Amniotic stem cell (primary cell): ENCODE results near the gene ALDH1L1.
"Not testable (repeated sequence)": the region's sequence is repeated elsewhere in the genome, so short reads cannot be mapped to it uniquely, and the experiment has no call there.

Experiments
- DNase-seq: peaks from one replicate; lab custom pipeline; 2025; lab: John Stamatoyannopoulos, UW

Gene ALDH1L1

DNA sequence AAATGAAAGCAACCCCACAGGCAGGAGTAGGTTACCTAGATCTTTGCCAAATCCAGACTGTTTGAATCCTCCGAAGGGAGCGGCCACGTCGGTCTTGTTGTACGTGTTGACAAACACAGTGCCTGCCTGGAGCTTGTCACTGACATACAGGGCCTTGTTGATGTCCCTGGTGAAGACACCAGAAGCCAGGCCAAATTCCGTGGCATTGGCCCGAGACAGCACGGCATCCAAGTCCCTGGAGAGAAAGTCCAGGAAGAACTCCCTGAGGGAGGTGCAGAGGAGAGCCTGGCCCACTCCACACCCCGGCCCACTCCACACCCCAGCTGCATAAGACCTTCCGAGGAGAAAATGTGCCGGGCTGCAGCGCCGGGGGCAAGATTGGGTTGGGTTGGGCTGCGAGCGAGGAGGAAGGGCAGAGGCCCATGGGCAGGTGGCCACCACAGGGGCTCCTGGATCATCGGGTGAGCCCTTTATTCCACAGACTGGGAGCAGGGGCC, 74.6 kb downstream of the ALDH1L1 start:
- no peak for DNase-seq

- no peak for DNase-seq
These were observed 75.4 kb downstream of the ALDH1L1 start for GRCh38 chr3:126104742-126105605.

DNA sequence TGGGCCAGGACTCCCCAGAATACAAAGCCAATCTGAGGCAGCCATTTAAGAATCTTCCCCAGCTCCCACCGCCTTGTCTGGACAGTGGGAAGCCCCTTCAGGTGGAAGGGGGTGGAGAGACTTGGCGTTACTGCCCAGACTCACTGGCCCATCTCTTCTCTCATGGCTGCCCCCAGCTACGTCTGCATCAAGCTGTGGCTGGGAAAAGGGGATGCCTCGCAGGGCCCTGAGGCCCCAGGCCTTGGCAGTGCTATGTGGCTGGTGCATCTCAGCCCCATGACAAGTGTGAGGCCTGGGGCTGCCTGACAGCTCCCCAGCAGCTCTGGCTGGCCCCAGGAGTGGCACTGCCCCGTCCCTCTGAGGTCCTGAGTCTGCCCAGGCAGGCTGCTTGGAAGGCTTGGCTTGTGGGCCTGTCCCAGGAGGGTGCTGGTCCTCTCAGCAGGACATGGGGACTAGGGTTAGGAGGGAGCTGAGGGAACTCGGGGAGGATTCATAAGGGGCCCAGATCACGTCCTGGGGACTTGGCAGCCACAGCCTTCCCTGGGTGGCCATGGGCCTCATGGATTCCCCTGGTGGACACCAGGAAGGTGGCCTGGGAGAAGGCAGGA, 76.3 kb downstream of the ALDH1L1 start:
- no peak for DNase-seq

DNA sequence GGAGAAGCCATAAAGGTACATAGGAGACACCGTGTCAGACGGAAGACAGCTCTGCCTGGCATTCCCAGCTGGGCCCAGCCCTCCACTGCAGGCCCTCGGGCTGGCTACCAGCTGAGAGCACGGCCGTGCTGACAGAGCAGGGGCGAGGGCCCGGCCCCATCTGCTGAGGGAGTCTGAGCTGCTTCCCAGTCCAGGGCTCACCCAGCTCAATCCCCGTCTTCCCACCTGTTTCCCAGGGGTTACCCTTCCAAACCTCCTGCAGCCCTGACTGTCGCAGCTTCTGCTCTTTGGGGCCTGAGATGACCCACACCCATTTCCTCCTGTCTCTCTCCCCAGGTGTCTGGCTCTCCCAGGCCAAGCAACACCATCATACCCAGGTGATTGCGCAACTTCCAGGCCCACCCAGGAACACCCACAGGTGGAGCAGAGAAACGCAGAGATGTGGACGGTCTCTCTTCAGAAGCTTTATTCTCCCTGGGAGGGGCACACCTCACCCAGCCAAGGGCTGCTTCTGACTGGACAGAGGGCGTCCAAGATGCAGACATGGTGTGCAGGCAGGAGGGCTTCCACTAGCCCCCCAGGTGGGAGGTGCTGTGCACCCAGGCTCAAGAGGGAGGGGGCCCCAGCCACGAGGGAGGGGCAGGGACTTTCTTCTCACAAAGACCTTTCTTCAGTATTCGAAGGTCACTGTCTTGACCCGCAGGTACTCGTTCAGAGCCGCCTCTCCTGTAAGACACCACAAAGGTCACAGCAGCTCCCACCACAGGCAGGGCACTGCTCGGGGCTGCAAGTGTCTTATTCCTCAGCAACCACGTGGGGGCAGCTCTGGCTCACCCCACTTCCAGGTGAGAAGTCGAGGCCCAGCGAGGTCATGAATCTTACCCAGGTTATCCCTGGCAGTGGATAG, 77.0 kb downstream of the ALDH1L1 start:
- DNase-seq, result no peak

DNA sequence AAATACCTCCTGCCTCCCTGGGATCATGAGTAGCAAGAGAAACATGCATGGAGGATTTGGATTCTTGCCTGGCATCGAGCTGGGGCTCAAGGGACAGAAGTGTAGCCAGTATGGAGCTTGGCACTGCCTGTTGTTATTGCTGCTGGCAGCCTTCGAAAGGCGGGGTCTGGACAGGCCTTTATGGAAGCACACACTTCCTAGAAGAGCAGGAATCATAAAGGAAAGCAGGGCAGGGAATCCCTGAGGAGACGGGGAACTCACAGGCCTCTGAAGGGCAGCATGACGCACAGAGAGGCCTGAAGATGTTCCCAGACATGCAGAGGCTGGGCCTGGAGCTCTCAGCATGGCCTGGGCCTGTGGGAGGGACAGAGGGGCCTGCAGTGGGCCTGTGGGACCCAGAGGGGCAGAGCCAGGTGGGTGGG, 77.8 kb downstream of the ALDH1L1 start:
- no peak for DNase-seq

GRCh38 chr3:126102011-126102410, 78.4 kb downstream of the ALDH1L1 start:
- DNase-seq, result no peak

- no peak for DNase-seq
These were observed 78.8 kb downstream of the ALDH1L1 start for GRCh38 chr3:126101521-126101982.

DNA sequence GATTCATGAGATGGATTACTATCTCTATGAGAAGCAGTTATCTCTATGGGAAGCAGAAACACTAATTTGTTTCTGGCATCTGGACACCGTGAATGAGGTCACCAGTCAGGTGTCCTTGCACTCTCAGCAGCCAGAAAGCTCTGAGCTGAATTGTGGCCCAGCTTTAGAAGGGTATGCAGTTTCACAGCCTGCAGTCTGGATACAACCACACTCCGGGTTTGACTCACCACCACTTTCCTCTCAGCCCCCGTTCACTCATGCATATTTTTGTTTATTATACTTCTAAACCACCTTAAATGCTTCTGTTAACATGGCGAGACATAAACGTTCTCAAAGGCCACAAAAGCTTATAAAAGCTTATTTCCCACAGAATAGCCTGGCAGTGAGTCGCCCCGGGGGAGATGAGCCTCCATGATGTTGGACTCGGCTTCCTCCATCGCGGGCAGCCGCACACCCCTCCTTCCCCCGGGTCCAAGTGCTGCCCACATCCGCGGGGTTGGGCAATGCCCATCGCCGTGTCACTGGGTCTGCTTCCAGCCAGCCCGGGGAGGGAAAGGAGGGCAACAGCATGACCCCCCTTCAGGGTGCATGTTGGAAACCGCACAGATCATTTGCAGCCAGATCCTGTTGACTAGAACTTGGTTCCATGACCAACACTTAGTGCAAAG, 79.6 kb downstream of the ALDH1L1 start:
- DNase-seq, result no peak

DNA sequence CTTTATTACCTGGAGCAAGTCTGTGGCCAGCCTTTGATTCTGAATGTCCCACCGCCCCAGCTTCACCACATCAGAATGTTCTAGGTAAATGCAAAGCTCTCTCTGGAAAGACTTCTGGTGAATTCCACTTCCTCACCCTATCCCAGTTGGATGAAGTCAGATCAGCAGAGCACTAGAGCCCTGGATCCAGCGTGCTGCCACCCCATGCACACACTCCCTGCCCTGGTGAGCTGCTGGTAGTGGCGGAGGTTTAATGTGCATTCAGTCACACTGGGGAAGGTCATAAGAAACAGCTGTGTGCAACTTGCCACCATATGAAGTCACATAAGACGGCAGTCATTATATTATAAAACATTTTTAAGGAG, 80.1 kb downstream of the ALDH1L1 start:
- no peak for DNase-seq

DNA sequence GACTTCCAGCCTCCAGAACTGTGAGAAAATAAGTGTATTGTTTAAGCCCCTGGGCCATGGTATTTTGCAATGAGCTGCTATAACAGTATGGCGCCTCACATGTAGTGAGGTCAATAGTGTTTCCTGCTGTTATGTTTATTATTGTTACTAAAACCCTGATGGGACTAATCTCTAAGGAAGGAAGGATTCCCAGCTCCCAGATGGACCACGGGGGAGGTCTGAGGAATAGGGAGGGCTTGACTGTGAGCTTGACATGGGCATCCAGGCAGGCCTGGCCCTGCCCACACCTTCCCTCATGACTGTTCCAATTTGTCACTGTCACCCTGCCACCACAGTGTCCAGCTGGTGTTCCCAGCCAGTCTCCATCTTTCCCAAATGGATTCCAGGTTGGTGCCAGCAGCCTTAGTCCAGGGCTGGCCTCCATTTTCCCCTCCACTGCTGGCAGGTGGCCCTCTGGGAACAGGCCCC, 82.0 kb downstream of the ALDH1L1 start:
- no peak for DNase-seq

DNA sequence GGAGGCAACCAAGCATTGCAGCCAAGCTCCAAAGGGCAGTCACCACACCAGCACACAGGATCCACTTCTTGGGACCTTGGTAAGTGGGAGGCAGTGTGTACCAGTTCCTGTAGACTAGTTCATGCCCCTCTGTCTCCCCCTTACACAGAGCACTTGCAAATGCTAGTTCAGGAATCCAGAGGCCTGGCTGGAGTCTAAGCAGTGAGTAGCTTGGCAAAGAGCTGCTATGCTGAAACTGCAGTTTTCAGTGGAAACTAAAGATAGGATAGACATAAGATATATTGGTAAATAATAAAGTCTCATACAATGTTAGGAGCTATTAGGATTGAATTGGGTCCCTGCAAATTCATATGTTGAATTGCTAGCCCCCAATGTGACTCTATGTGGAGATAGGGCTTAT, 82.6 kb downstream of the ALDH1L1 start:
- DNase-seq, result no peak

GRCh38 chr3:126096274-126096673, 84.1 kb downstream of the ALDH1L1 start:
- not testable (repeated sequence) for DNase-seq

DNA sequence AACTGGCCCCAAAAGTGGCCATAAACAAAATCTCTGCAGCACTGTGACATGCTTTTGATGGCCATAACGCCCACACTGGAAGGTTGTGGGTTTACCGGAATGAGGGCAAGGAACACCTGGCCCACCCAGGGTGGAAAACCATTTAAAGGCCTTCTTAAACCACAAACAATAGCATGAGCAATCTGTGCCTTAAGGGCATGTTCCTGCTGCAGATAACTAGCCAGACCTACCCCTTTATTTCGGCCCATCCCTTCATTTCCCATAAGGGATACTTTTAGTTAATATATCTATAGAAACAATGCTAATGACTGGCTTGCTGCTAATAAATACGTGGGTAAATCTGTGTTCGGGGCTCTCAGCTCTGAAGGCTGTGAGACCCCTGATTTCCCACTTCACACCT, 88.3 kb downstream of the ALDH1L1 start:
- not testable (repeated sequence) for DNase-seq

DNA sequence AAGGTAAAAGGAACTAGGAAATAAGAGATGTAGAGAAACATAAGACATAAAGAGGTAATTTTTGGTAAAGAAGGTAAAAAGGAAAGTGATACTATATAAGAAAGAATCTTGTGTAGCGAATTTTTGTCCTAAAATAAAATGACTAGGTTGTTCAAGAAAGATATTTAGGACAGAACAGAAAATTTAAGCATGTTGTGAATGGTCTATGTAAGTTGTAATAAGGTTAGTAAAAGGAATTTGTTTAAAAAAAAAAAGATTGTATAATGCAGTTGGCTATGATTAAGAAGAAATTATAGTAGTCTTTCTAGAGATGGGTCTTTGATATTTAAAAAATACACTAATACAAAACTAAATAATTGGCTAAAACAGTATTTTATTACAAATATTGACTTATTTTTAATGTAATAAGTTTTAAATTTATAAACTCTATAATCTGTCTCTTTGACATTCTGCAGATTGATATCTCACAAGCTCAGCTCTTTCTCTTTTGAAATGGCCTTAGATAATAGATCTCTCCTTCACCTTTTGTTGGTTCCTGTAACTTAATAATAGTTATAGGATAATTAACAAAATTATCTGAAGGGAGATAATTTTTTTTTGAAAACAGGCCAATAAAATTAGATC, 92.7 kb downstream of the ALDH1L1 start:
- DNase-seq, result no peak

DNA sequence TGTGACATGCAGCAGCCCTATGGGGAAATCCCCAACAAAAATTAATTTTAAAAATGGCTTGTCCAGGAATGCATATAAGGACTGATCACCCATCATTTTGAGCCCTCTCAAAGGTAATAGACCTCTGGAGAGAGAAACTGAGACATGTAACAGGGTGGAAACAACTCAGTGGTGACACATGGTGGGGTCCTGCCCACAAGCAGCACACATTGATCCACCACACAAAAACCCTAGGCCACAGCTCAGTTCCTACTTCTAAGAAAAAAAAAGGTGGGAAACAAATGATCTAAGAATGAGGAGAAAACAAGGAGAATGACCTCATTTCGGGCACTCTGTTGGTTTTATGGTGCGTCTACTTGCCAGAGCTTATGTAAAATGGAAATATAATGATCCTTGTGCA, 94.5 kb downstream of the ALDH1L1 start:
- no peak for DNase-seq

DNA sequence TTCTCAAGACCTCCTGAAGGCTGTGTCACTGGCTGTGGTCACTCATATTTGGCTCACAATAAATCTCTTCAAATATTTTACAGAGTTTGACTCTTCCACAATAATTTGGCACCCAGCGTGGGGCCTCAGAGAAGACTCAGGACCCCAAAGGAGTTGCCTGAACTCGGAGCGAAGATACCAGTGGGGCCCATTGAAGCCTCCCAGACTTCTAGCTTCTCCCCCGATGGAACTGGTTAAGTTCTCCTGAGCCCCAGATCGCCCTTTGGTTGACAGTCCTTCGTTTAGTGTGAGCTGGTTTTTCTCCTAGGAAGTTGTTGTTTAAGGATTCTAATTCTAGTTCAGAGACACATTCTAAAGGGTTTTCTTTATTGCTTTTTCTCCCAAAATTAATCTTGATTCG, 95.1 kb downstream of the ALDH1L1 start:
- no peak for DNase-seq

GRCh38 chr3:126084768-126085180, 95.6 kb downstream of the ALDH1L1 start:
- DNase-seq, result no peak

DNA sequence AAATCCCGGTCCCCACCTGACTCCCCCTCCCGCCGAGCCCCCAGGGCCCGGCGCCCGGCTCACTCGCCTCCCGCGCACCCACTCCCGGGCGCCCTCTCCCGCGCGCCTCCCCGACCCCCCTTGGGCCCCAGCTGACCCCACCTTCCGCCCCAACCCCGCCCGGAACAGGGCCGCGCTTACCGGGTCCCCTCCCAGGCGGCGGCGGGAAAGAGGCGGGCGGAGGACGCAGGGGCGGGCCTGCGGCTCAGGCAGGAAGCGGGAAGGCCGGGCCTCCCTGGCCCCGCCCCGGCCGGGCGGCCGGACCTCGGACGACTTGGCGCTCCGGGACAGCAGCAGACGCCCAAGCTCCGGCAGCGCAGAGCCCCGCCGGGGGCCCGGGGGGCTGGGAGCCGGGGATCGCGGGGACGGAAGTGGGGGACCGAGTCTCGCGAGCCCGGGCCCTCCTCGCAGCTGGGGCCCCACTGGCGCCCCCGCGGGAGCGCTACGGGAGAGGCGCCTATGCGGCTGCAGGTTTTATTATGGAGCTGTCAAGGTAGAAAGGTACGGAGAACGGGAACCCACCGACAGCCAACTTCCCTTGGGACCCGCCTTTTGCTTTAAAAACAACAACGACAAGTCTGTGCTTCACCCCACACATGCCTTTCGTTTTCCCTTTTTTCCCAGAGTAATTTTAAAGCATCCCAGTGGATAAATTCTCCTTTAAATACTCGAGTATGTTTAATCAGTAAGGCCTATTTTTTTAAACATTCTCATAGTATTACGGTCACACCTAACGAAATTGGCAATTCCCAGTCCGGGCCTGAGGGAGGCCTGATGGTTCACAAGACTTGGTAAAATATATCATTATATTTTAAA, 96.2 kb downstream of the ALDH1L1 start, which contains the start of gene SLC41A3:
SLC41A3 (minus strand) TSS at position 212 of the 855 bp plus-strand sequence. CDS start 15,905 bp downstream, outside the sequence.
- no peak for DNase-seq

GRCh38 chr3:126083511-126083912, 96.9 kb downstream of the ALDH1L1 start:
- no peak for DNase-seq

GRCh38 chr3:126083138-126083445, 97.3 kb downstream of the ALDH1L1 start:
- DNase-seq, result no peak
